SK-N-SH (cell line): ENCODE results near the gene DVL2. TPM values are rescaled to one million over a fixed set of nuclear protein-coding genes. Genes with fewer than 3 reads are reported as not detected.

Experiments used
- CTCF ChIA-PET: fragments of 300-600, 350-600 bp; formaldehyde crosslinking; extraction: SDS; loops from one replicate; lab custom pipeline; 2021; lab: Yijun Ruan, JAX
- POLR2A ChIA-PET: fragments of 350-600 bp; sonication (Branson Sonifier 250); formaldehyde crosslinking; extraction: SDS; loops from one replicate; lab custom pipeline; 2020; ENCODE audit warnings: antibody characterized with exemption, inconsistent platforms; lab: Yijun Ruan, JAX
- DNase-seq: peaks from one replicate; pipeline ENCODE4 v3.0.0; 2012
- H2AFZ ChIP-seq: fragments of 200-600 bp; sonication (generic); 2 replicates; pipeline ENCODE4 v1.8.1; 2016; ENCODE audit warnings: antibody characterized with exemption, mild to moderate bottlenecking, low read depth
- H3F3A ChIP-seq: fragments of 200-600 bp; sonication (generic); replicated peaks from 2 replicates; pipeline ENCODE3; 2016; ENCODE audit warnings: antibody characterized with exemption, mild to moderate bottlenecking; ENCODE audit not compliant: insufficient read depth
- H3K27ac ChIP-seq, 2 experiments: fragments of 200-500 bp in 1 of 2; fragments of 200-600 bp in 1 of 2; sonication (Bioruptor generic) in 1 of 2; sonication (generic), shearing (Covaris generic) in 1 of 2; 2 replicates each; pipeline versions ENCODE4 v1.5.1 to v1.6.1; 2014 to 2016; ENCODE audit warnings: low read depth in 2 of 2, inconsistent platforms in 1 of 2, low read length in 1 of 2, mild to moderate bottlenecking in 1 of 2, mixed read lengths in 1 of 2
- H3K27me3 ChIP-seq: fragments of 200-600 bp; sonication (generic), shearing (Covaris generic); 2 replicates; pipeline ENCODE4 v1.6.1; 2016; ENCODE audit warnings: mixed run types; ENCODE audit not compliant: insufficient read depth
- H3K36me3 ChIP-seq, 2 experiments: fragments of 200-500 bp in 1 of 2; fragments of 200-600 bp in 1 of 2; sonication (Bioruptor generic) in 1 of 2; sonication (generic) in 1 of 2; replicated peaks in 1 of 2; 2 replicates each; pipeline versions ENCODE3 to v1.5.1; 2014 to 2016; ENCODE audit warnings: low read length in 1 of 2, mild to moderate bottlenecking in 1 of 2; ENCODE audit not compliant: insufficient read depth in 2 of 2, control insufficient read depth in 1 of 2
- H3K4me1 ChIP-seq, 2 experiments: fragments of 200-500 bp in 1 of 2; fragments of 200-600 bp in 1 of 2; sonication (Bioruptor generic) in 1 of 2; sonication (generic), shearing (Covaris generic) in 1 of 2; 2 replicates each; pipeline versions ENCODE4 v1.5.1 to v1.6.1; 2014 to 2016; ENCODE audit warnings: low read depth in 1 of 2, low read length in 1 of 2, mixed run types in 1 of 2; ENCODE audit not compliant: insufficient read depth in 2 of 2, control insufficient read depth in 1 of 2
- H3K4me2 ChIP-seq: fragments of 200-600 bp; sonication (generic), shearing (Covaris generic); 2 replicates; pipeline ENCODE4 v1.6.1; 2017; ENCODE audit warnings: mixed run types
- H3K4me3 ChIP-seq, 2 experiments: fragments of 200-500 bp in 1 of 2; fragments of 200-600 bp in 1 of 2; sonication (Bioruptor generic) in 1 of 2; sonication (generic), shearing (Covaris generic) in 1 of 2; 2 replicates each; pipeline versions ENCODE4 v1.5.1 to v1.8.1; 2014 to 2016; ENCODE audit warnings: low read depth in 2 of 2, inconsistent platforms in 1 of 2, low read length in 1 of 2, mild to moderate bottlenecking in 1 of 2, mixed read lengths in 1 of 2, moderate library complexity in 1 of 2
- H3K79me2 ChIP-seq: fragments of 200-600 bp; sonication (generic); 2 replicates; pipeline ENCODE4 v1.8.1; 2017; ENCODE audit warnings: mild to moderate bottlenecking; ENCODE audit not compliant: insufficient read depth
- H3K9ac ChIP-seq: fragments of 200-600 bp; sonication (generic); 2 replicates; pipeline ENCODE4 v1.6.1; 2017; ENCODE audit warnings: mixed run types
- H3K9me2 ChIP-seq: fragments of 200-600 bp; sonication (generic); 2 replicates; pipeline ENCODE4 v1.6.1; 2017; ENCODE audit warnings: mixed run types
- H3K9me3 ChIP-seq: fragments of 200-600 bp; sonication (generic); 2 replicates; pipeline ENCODE4 v1.6.1; 2017; ENCODE audit warnings: mixed run types, mild to moderate bottlenecking, moderate library complexity
- H4K20me1 ChIP-seq: fragments of 200-600 bp; sonication (generic); 2 replicates; pipeline ENCODE4 v1.6.1; 2017; ENCODE audit warnings: mild to moderate bottlenecking, mixed run types; ENCODE audit not compliant: insufficient read depth
- CHD2 ChIP-seq: fragments of 150-350 bp; IDR thresholded peaks from 2 replicates; pipeline ENCODE4 v1.6.1; 2018; ENCODE audit warnings: low read length; ENCODE audit not compliant: partially characterized antibody
- CTCF ChIP-seq: fragments of 200-600 bp; sonication (generic); IDR thresholded peaks from 2 replicates; pipeline ENCODE4 v1.6.1; 2017; ENCODE audit warnings: antibody characterized with exemption, mild to moderate bottlenecking, moderate library complexity
- EZH2phosphoT487 ChIP-seq: fragments of 200-600 bp; sonication (generic); IDR thresholded peaks from 2 replicates; pipeline ENCODE4 v1.6.1; 2017; ENCODE audit warnings: low read depth, mixed run types, mild to moderate bottlenecking, antibody characterized with exemption, moderate library complexity, borderline replicate concordance
- FOXM1 ChIP-seq: IDR thresholded peaks from 2 replicates; pipeline ENCODE4 v1.4.0; 2012; ENCODE audit warnings: low read depth, mild to moderate bottlenecking
- GABPA ChIP-seq: IDR thresholded peaks from 2 replicates; pipeline ENCODE4 v1.4.0; 2012; ENCODE audit warnings: low read depth, mild to moderate bottlenecking
- JUND ChIP-seq: IDR thresholded peaks from 2 replicates; pipeline ENCODE4 v1.4.0; 2012
- NFIC ChIP-seq: IDR thresholded peaks from 2 replicates; pipeline ENCODE4 v1.4.0; 2012; ENCODE audit warnings: borderline replicate concordance
- NRF1 ChIP-seq: IDR thresholded peaks from 2 replicates; pipeline ENCODE4 v1.6.1; 2012; ENCODE audit warnings: low read depth, mild to moderate bottlenecking, low read length
- POLR2AphosphoS5 ChIP-seq: IDR thresholded peaks from 2 replicates; pipeline ENCODE4 v1.6.1; 2012; ENCODE audit warnings: low read depth, low read length
- RAD21 ChIP-seq: IDR thresholded peaks from 2 replicates; pipeline ENCODE4 v1.6.1; 2012; ENCODE audit warnings: mild to moderate bottlenecking, low read length
- RCOR1 ChIP-seq: fragments of 150-350 bp; IDR thresholded peaks from 2 replicates; pipeline ENCODE4 v1.6.1; 2017; ENCODE audit warnings: antibody characterized with exemption, low read length
- REST ChIP-seq: IDR thresholded peaks from 2 replicates; pipeline ENCODE4 v1.6.1; 2012; ENCODE audit warnings: mild to moderate bottlenecking, low read depth, low read length, moderate library complexity
- RFX5 ChIP-seq: IDR thresholded peaks from 2 replicates; pipeline ENCODE4 v1.6.1; 2012; ENCODE audit warnings: mild to moderate bottlenecking, improper control_type of control experiment, low read length
- RXRA ChIP-seq: IDR thresholded peaks from 2 replicates; pipeline ENCODE4 v1.4.0; 2012; ENCODE audit warnings: low read depth, mild to moderate bottlenecking, borderline replicate concordance
- TAF1 ChIP-seq: IDR thresholded peaks from 2 replicates; pipeline ENCODE4 v1.6.1; 2012; ENCODE audit warnings: low read depth, mild to moderate bottlenecking, low read length, moderate library complexity, borderline replicate concordance
- TCF12 ChIP-seq: IDR thresholded peaks from 2 replicates; pipeline ENCODE4 v1.4.0; 2012
- TEAD4 ChIP-seq: IDR thresholded peaks from 2 replicates; pipeline ENCODE4 v1.4.0; 2012; ENCODE audit warnings: mild to moderate bottlenecking, borderline replicate concordance; ENCODE audit not compliant: insufficient read depth
- ZBTB33 ChIP-seq: IDR thresholded peaks from 2 replicates; pipeline ENCODE4 v1.4.0; 2012; ENCODE audit warnings: low read depth, borderline replicate concordance
- WGBS: methylation state at CpG from one replicate; pipeline ENCODE4 v1.1.6; 2017; ENCODE audit warnings: low lambda C conversion rate; 5-methylcytosine and 5-hydroxymethylcytosine counted together
- polyA plus RNA-seq, 3 experiments: library from polyadenylated mRNA; depleted of rRNA; stranded (reverse); fragments of >200 nt; gene quantifications; 2 replicates each; pipeline ENCODE4 v1.2.3, GENCODE V29; 2012
- TF ChIP-seq, protein P1 (sequence below): IDR thresholded peaks from 2 replicates; pipeline ENCODE4 v1.4.0; 2012; ENCODE audit warnings: low read depth
- TF ChIP-seq, protein P2 (sequence below): IDR thresholded peaks from 2 replicates; pipeline ENCODE4 v1.4.0; 2012; ENCODE audit warnings: low read depth, borderline replicate concordance
- TF ChIP-seq, protein P3 (sequence below): IDR thresholded peaks from 2 replicates; pipeline ENCODE4; 2012
- TF ChIP-seq, protein P4 (sequence below): fragments of 150-350 bp; IDR thresholded peaks from 2 replicates; pipeline ENCODE4 v1.6.1; 2017; ENCODE audit warnings: antibody characterized with exemption, low read length, low read depth, borderline replicate concordance

The DVL2 gene
- polyA plus RNA-seq, 1 of the 3 experiments (the other 2 are of a cell fraction), result 8.3 TPM

DNA sequence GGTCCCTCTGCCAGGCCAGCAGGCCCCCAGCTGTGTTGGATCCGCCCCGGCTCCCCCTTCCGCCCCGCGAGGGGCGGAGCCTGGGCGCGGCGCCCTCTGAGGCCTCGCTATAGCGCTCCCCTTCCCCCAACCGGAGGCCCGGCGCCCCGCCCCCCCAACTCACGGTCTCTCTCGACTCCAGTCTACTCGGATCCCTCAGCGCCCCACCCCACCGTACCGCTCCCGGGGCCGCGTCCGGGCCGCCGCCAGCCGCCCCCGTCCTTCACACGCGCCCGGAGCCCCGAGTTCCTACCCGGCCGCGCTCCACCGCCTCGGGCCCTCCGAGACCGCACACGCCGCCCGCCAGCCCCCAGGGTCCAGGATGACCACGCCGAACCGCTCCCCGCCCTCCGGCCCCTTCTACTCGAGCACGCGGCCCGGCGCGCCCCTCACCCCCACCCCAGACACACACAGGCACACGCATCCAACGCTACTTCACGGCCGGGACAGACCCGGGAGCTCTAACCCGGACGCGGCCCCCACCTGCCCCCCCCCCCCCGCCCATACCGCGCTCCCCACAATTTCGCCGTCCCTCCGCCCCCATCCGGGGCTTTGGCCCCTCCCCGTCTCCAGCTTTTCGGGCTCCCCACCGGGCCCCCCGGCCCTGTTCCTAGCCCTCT lies 3.6 kb upstream of the DVL2 start:
- H4K20me1 ChIP-seq, result peaks cover 7% of the 10 kb centered on the region; the same call in 1 of the 2 replicates
- H3K27ac ChIP-seq, result peak overlapping the region; percentile 75 to 97
- peaks cover 54% of the 10 kb centered on the region for H3F3A ChIP-seq
- peak overlapping the region; percentile 88 to 99 for H3K4me3 ChIP-seq
- no peaks in the 10 kb centered on the region for H3K27me3 ChIP-seq
- ChIA-PET CTCF (interaction anchor here (1.1 to 5.6 kb wide), 5 partner anchors 17 to 193 kb away, joined by 3 to 37 read pairs (median 26); partner anchors contain the start of genes ACADVL and DLG4), POLR2A (interaction anchor here (0.7 to 1.7 kb wide), 3 partner anchors 17 to 55 kb away, joined by 3 to 11 read pairs (median 6); partner anchors contain the start of genes ACADVL and DLG4)
- 3% methylated on average over 40 of the region's 73 CpGs for WGBS
- H3K36me3 ChIP-seq, result peaks cover 30 to 40% of the 10 kb centered on the region in 2 experiments
- H2AFZ ChIP-seq, result no peak overlapping the region
- no peaks in the 10 kb centered on the region for H3K9me3 ChIP-seq
- peak; percentile 83 for DNase-seq
- peaks cover 83% of the 10 kb centered on the region for H3K79me2 ChIP-seq
- peak overlapping the region; percentile 81; the same call in 1 of the 2 replicates for H3K9ac ChIP-seq
- H3K9me2 ChIP-seq, result no peaks in the 10 kb centered on the region
- H3K4me2 ChIP-seq, result peak overlapping the region; percentile 84
- peaks cover 36% of the 10 kb centered on the region in 2 experiments for H3K4me1 ChIP-seq
- TF ChIP-seq CHD2 (peak; percentile 85), EZH2phosphoT487 (no peak), TEAD4 (no peak), NRF1 (no peak), RCOR1 (no peak; the same call in 1 of the 2 replicates), RFX5 (no peak), ZBTB33 (no peak), JUND (no peak), TAF1 (peak; percentile 67; the same call in 1 of the 2 replicates), REST (0 out of 2 replicates have a peak, but pooled peaks have one; percentile 13), POLR2AphosphoS5 (no peak; the same call in none of the 2 replicates), CTCF (no peak), GABPA (no peak; the same call in 1 of the 2 replicates), RAD21 (no peak), RXRA (no peak), NFIC (no peak), TCF12 (no peak), FOXM1 (no peak)
- TF ChIP-seq, protein P1, sequence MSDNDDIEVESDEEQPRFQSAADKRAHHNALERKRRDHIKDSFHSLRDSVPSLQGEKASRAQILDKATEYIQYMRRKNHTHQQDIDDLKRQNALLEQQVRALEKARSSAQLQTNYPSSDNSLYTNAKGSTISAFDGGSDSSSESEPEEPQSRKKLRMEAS, result peak; percentile 36
- TF ChIP-seq, protein P2, sequence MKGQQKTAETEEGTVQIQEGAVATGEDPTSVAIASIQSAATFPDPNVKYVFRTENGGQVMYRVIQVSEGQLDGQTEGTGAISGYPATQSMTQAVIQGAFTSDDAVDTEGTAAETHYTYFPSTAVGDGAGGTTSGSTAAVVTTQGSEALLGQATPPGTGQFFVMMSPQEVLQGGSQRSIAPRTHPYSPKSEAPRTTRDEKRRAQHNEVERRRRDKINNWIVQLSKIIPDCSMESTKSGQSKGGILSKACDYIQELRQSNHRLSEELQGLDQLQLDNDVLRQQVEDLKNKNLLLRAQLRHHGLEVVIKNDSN, result no peak
- TF ChIP-seq, protein P3, sequence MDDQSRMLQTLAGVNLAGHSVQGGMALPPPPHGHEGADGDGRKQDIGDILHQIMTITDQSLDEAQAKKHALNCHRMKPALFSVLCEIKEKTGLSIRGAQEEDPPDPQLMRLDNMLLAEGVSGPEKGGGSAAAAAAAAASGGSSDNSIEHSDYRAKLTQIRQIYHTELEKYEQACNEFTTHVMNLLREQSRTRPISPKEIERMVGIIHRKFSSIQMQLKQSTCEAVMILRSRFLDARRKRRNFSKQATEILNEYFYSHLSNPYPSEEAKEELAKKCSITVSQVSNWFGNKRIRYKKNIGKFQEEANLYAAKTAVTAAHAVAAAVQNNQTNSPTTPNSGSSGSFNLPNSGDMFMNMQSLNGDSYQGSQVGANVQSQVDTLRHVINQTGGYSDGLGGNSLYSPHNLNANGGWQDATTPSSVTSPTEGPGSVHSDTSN, result peak; percentile 18; the same call in 1 of the 2 replicates
- TF ChIP-seq, protein P4, sequence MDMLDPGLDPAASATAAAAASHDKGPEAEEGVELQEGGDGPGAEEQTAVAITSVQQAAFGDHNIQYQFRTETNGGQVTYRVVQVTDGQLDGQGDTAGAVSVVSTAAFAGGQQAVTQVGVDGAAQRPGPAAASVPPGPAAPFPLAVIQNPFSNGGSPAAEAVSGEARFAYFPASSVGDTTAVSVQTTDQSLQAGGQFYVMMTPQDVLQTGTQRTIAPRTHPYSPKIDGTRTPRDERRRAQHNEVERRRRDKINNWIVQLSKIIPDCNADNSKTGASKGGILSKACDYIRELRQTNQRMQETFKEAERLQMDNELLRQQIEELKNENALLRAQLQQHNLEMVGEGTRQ, result no peak
